ENCODE measurements around the gene CACNA1B.
"Not testable (repeated sequence)": the region's sequence is repeated elsewhere in the genome, so short reads cannot be mapped to it uniquely, and the experiment has no call there.

CACNA1B gene

GRCh38 chr9:138122201-138122600 is 244.6 kb downstream of the CACNA1B start:
- no peak for DNase-seq

DNA sequence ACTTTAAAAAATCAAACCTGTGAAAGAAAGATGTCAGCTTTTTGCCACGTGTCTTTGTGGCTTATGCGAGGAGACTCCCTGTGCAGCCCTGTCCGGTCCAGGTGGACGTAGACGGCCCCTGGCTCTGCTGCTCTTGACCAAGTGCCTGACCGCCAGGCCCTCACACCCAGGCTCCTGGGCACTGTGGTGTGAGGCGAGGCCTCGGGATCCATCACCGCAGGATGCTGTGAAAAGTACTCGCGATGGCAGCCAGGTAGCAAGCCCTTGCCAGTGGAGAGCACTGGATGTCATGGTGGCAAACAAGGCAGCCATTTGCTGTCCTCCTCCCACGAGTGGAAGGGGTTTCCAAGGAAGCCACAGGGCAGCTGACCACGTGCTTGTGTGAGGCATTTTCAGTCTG is 245.1 kb downstream of the CACNA1B start:
- DNase-seq, result no peak

- DNase-seq, result no peak
Measured at GRCh38 chr9:138123086-138123485, 245.5 kb downstream of the CACNA1B start.

- DNase-seq, result not testable (repeated sequence)
Measured at GRCh38 chr9:138126090-138126857, 248.7 kb downstream of the CACNA1B start.

GRCh38 chr9:138126858-138127584 is 249.4 kb downstream of the CACNA1B start:
- DNase-seq, result not testable (repeated sequence)

DNA sequence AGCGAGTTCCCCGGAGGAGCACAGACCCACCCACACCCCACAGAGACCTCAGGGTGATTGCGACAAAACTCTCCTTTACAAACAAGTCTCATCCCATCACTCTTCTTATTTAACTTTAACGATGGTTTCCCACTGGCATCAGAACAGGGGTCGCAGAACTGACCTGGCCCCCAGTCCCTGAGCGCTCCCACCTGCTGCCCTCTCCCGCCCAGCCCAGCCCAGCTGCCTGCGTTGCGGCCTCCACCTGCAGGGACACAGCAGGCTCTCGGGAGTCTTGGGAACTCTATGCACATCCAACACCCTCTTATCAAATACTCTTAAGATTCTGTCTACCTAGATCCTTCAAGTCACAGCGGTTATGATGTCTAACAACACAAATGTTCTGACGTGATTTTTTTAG is 250.4 kb downstream of the CACNA1B start:
- not testable (repeated sequence) for DNase-seq

DNA sequence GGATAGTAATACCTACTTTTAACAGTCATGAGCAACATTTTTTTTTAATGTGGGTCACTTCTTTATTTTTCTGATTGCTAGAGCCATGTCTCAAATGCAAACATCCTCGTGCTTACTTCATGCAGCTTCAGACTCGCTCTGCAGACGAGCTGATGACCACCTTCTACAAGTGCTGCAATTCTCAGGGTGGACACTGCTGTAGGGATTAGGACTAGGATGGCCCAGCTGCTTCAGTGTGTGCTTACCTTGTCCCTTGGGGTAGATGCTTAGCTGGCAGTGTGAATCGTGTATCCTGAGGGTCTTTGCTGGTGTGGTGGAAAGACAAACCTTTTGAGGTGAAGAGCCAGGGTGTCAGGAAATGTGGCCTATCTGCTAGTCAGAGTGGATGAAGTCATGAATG is 251.7 kb downstream of the CACNA1B start:
- DNase-seq, result not testable (repeated sequence)

DNA sequence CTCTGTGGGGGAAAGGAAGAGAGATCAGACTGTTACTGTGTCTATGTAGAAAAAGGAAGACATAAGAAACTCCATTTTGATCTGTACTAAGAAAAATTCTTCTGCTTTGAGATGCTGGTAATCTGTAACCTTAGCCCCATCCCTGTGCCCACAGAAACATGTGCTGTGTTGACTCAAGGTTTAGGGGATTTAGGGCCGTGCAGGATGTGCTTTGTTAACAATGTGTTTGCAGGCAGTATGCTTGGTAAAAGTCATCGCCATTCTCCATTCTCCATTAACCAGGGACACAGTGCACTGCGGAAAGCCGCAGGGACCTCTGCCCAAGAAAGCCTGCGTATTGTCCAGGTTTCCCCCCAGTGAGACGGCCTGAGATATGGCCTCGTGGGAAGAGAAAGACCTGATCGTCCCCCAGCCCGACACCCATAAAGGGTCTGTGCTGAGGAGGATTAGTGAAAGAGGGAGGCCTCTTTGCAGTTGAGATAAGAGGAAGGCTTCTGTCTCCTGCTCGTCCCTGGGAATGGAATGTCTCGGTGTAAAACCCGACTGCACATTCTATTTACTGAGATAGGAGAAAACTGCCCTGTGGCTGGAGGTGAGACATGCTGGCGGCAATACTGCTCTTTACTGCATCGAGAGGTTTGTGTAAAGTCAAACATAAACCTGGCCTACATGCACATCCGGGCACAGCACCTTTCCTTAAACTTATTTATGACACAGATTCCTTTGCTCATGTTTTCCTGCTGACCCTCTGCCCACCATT is 255.5 kb downstream of the CACNA1B start:
- not testable (repeated sequence) for DNase-seq

GRCh38 chr9:138134581-138134980 is 257.0 kb downstream of the CACNA1B start:
- not testable (repeated sequence) for DNase-seq

- DNase-seq, result not testable (repeated sequence)
Measured at GRCh38 chr9:138139096-138139495, 261.5 kb downstream of the CACNA1B start.

DNA sequence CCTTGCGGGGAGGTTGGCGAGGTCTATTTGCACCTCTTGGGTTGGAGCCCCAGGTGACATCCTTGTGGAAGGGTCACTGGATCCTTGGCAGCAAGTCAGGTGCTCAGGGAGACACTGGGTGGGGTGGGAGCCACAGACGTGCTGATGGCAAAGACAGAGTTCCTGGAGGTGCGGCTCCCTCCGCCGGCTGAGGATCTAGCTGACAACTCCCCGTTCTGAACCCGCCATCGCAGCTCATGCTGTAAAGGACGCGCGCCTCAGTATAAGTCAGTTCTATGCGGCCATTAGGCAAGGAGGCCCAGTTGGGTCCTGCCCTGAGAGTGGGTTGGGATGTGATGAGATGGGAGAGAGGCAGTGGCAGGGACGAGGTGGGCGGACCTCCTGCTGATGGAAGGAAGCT is 263.4 kb downstream of the CACNA1B start:
- not testable (repeated sequence) for DNase-seq

GRCh38 chr9:138142528-138143244 is 265.1 kb downstream of the CACNA1B start:
- DNase-seq, result not testable (repeated sequence)

DNA sequence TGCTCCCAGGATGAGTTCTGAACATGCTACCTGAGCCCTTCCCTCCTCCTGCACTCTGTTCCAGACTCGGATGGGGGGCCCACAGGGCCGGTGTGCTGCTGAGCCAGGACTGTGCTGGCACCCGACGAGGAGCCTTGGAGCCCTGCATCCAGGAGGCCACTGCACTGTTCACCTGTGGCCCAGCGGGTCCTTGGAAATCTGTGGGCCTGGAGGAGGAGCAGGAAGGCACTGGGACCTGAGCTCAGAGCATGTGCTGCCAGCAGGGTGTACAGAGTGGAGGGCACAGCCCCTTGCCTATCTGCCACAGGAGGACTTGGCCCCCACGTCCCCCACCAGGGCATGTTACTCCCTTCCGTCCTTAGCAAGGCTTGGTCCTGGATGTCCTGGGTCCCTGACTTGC is 265.9 kb downstream of the CACNA1B start:
- not testable (repeated sequence) for DNase-seq

DNA sequence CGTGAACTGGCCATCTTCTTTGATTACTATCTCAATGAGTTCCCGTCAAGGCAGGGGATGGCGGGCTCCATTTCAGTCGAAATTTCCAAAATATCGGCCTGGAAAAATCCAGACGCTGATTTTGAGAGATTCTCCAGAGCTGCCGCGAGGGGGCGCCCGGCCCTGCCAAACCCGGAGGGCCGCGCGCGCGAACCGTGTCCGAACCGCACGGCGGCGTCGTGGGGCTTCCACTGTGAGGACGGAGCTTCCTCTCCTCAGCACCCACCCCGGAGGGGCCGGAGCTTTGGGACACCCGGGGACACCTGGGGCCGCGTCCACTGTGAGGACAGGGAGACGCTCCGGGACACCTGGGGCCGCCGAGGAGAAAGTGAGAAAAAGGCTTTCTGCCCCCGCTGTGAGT is 270.0 kb downstream of the CACNA1B start:
- not testable (repeated sequence) for DNase-seq

GRCh38 chr9:138149672-138150656 is 272.4 kb downstream of the CACNA1B start:
- not testable (repeated sequence) for DNase-seq

DNA sequence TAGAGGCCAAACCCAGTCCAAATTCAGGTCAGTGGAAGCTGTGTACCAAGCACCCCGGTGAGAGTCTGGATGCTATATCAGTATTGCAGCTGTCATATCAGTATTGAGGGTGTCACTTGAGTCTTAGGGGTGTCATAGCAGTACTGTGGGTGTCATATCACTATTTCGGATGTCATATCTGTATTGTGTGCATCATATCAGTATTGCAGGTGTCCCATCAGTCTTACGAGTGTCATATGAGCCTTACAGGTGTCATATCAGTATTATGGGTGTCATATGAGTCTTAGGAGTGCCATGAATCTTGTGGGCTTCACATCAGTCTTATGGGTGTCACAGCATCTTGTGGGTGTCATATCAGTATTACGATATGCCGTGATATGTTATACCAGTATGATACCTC is 278.2 kb downstream of the CACNA1B start:
- DNase-seq, result not testable (repeated sequence)

GRCh38 chr9:138166793-138167192 is 289.2 kb downstream of the CACNA1B start:
- DNase-seq, result not testable (repeated sequence)

Data from NCI-H2227 treated with DMSO at 0.1 percent for 48 hours (cell line).